Fibroblast of skin of scalp (primary cell): ENCODE data around the gene LRRC72. TPM values are rescaled to one million over a fixed set of nuclear protein-coding genes. Genes with fewer than 3 reads are reported as not detected.
A peak's percentile ranks its signal among the peaks of the same experiment; 100 is the strongest.
"Not testable (repeated sequence)": the region's sequence is repeated elsewhere in the genome, so short reads cannot be mapped to it uniquely, and the experiment has no call there.

Source experiments
- DNase-seq: peaks from one replicate; pipeline ENCODE4 v3.0.0-alpha.2; 2013
- polyA plus RNA-seq, 2 experiments: library from polyadenylated mRNA; unstranded; fragments of 120-200 nt; gene quantifications; one replicate each; pipeline ENCODE4 v1.2.1, GENCODE V29; 2013; ENCODE audit not compliant: insufficient read length in 2 of 2

Gene LRRC72
- not detected for polyA plus RNA-seq (2013, experiment 1 of 2; ENCODE audit: insufficient read length)
- not detected for polyA plus RNA-seq (2013, experiment 2 of 2; ENCODE audit: insufficient read length)

DNA sequence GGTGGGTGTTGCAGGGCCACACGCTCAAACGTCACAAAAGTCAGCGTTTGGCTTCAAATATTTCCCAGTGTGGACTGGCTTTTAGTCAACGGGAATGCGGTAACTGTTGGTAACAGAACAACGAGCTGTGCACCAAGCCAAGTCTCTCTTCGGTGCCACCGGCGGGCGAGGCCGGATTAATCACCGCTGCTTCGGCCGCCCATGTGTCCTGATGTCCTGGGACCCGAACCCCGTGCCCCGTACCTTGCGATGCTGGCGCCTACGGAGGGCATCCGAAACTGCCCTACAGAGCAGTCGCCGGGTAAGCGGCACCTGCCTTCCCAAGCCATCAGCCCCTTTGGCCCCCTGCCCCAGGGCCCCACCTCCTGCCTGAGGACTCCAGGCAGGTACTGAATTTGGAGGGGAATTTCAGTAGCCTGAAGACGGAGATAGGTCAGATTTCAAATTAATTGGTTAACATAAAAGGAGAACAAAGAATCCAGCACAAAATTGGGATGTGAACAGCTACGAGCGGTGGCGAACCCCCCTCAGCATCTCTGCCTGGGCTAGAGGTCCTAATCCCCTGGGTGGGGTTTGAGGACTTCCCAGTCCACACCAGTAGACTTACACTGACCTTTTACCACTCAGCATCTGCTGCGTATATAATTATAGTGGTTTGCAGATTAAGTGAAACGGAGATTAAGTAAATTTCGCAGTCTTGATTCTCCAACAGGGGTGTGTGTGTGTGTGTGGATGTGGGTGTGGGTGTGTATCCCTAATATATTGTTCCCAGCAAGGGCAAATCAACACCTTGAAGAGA is at the start of gene LRRC72:
LRRC72 (plus strand) TSS at position 84 of the 799 bp plus-strand sequence; CDS start at position 212, 128 bp downstream.
- DNase-seq: no peak

DNA sequence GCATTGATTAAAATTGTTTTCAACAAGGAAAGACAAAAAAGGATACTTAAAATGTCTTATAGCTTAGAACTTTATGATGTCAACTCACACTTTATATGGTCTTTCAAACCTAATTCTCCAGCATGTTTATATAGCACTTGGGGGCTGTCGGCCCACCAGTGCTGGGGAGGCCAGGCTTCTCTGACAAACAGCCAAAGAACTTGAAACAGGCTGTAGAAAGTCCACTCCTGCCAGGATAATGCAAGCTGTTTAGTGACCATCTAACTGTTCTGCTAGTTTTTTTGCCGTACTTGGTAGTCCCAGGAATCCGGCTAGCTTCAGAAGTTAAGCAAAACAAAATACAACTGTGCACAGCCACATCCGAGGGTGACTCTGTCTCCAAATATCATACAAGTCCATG is 47.5 kb upstream of the LRRC72 start:
- DNase-seq: no peak

DNA sequence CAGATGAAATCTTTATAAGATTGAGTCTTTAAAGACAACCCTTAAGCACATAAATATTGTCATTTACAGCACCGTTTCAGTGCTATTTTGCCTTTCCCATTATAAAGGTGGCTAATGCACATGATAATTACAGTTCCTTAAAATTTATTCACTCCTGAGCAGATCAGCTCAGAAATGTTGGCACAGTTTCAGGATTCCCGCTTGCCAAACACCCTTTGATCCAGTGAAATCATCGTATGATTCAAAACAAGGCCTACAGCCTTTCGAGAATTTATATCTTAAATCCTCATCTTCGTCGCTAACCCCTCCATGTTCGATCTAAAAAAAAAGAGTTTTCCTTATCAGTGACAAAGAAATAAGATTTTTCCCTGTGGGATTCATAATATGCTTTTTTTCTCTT is 47.0 kb upstream of the LRRC72 start:
- DNase-seq: no peak

DNA sequence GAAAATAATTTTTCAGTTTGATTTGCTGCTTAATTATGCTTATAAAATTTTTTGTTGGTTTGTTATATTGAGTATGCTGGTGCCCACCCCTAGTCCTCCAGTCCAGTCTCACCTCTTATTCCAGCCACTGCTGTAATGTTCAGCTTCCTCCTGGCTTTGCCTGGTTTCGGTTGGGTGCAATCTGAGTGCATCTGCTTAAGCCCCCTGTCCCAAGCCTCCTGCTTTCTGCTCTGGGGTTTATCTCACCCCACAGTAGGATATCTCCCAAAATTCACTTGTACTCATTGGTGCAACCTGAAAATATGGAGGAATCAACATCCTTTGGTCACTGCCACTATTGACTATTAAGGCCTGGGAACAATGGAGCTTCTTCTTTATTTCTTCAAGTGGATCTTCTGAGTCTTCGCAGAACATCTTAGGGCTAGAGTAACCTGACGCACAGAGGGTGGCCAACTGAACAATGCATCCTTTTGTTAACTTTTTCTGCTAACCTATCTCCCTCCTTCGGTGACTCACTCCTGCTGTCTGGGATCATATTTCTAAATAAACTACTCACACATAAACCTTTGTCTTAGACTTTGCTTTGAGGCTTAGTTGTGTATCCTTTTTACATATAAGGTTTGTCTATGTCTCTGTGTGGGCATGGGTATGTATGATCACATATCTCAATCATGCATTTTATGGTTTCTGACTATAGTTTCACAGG is 42.0 kb upstream of the LRRC72 start:
- no peak for DNase-seq

DNA sequence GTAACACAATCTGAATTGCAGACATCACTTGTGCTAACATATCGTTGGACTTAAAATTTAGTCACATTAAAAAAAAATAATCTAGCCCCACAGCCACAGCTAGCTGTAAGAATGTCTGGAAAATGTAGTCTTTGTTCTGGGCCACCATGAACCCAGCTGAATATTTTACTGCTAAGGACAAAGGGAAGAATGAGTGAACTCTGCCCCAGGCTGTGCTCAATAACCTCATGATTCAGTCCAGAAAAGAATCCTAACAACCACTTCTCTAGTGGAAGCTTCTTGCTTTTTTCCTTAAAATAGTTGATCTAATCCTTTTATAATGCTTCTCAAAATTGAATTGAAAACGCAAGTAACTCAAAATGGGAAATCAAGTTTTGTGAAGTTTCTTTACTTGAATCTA is 35.5 kb upstream of the LRRC72 start:
- no peak for DNase-seq

DNA sequence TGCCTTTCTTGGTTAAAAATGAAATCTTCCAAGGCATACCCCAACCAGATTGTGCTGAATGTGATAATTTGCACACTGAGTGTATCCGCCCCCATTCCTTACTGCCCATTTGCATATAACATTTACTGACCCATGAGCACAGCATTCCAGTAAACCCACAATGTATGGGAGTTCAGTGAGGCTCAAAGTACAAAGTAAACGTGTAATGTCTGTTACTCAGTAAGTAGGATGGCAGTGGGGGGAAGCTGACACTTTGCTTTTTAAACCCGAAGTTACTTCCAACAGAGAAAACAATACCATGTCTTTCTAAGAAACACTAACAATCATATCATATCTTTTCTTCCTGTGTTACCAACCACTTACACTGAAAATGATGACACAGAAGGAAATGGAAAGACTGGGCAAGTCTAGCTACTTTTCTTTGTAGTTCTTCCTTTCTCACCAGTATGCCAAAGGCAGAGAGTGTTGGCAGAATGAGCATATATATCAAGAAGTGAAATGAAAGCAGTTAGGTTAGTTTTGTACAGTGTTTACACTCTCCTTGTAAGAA is 34.0 kb upstream of the LRRC72 start:
- peak; percentile 35 for DNase-seq

DNA sequence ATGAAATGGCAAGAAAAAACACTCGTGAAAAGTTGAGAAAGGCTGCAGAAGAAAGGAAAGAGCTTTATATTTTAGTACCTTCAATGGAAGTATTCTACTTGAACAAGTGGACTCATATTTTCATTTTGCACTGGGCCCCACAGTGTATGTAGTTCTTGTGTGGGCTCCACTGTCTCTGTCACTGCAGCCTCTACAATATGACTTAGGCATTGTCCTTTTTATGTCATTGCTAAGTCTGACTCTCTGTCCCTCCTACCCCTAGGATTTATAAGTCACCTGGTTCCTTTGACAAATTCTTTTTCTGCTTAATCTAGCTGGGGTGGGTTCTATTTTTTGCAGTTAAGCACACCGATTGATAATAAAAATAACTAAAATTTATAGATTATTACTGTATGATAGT is 33.4 kb upstream of the LRRC72 start:
- DNase-seq: no peak

DNA sequence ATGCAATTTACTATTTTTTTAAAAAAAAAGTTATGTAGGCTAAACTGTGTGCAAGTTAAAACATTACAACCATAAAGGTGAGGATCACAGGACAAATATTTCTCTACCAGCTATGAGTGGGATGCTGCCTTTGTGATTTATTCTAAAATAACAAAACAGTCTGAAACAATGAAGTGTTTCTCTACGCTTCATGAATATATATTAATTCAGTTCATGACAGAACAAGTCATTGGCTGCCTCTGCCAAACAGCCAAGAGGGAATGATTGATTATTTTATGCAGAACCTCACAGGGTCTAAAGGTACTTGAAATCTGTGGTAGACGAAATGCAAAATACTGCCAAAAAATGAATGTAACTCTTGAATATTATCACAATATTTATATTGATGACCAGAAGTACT is 32.1 kb upstream of the LRRC72 start:
- DNase-seq: no peak

DNA sequence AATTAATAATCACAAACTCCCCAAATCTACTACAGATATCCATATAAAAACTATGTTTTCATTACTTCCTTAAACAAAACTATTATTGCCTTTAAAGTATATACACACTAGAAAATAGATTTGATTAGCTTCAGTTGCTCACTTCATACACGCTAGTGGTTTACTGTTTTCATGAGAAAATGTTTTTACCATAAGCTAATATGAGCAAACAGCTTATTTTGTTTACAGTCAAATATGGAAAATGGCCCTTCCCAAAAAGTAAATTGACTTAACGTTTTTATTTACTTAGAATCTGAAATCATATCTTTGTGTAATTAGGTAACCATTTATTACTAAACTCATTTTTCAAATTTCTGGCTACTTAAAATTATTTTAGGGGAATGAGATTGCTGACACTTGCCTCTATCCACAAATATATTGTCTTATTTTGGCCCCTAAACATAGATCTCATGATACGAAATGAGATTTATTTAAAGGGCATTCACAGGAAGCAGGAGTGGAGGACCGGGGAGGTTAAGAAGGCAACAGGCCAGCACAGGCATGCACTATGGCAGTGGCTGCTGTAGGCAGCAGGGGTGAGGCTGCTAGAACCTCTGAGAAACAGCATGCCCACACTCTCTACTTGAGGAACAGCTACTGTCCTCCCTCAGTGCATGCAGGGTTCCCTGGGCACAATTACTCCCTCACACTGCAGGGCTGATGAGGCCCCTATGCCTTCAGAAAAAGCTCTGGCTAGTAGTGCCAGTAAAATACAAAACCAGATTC is 31.5 kb upstream of the LRRC72 start:
- DNase-seq: no peak

DNA sequence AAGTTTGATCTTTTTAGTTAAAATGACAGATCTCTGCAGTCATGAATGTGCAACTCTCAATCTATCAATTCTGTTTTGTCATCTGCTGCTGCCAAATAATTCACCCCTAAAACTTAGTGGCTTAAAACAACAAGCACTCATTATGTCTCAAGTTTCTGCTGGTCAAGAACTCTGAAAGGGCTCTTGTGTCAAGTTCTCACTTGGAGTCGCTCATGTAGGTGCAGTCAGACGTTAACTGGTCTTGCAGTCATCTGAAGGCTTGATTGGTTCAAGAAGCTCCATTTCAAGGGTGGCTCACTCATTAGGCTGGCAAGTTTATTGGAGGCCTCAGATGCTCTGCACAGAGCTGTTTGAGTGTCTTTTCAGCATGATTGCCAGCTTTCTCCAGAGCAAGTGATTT is 28.5 kb upstream of the LRRC72 start:
- DNase-seq: no peak

DNA sequence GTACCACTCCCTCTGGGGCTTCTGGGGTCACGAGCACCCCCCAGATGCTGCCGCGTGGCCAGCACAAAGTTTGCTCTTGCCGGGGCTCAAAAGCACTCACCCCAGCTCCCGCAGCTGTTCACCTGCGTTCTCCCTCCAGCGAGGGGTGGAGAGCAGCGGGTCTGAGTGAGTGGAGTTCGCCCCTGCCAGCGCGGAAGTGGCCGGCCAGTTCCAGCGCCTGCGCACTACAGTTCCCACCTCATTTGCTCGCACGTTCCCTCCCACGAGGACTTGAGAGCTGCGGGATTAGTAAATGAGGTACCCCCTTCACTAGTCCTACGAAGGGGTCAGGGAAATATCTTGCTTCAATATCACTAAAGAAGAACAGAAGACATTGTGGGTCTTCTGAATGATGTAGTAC is 24.3 kb upstream of the LRRC72 start:
- DNase-seq: no peak

DNA sequence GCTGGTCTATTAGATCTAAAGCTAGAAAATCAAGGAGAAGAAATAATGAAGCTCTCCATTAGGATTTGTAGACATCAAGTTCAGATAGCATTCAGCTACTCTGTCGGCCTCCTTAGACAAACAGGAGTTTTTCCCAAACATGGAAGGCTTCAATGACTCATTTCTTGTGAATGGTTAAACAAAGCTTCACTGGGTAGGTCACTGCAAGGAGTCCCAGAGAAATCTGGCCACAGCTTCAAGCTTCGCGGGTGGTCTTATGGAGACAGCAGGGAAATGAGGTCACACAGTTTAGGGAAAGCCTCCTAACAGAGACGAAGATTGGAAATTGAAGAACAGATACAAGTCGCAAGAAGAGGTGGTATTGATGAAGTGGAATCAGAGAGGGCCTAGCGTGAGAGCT is 22.6 kb upstream of the LRRC72 start:
- peak; percentile 81 for DNase-seq

DNA sequence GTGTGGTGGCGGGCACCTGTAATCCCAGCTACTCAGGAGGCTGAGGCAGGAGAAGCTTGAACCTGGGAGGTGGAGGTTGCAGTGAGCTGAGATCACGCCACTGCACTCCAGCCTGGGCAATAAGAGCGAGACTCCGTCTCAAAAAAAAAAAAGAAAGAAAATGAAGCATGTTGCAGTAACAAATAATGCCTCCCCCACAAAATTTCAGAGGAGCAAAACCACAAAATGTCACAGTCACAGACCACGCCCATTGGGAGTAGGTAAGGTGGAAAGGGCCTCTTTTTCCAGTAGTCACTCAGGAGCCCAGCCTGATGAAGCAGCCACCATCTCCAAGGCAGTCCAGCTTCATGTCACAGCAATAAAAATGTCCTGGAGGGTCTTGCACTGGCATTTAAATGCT is 20.2 kb upstream of the LRRC72 start:
- not testable (repeated sequence) for DNase-seq

DNA sequence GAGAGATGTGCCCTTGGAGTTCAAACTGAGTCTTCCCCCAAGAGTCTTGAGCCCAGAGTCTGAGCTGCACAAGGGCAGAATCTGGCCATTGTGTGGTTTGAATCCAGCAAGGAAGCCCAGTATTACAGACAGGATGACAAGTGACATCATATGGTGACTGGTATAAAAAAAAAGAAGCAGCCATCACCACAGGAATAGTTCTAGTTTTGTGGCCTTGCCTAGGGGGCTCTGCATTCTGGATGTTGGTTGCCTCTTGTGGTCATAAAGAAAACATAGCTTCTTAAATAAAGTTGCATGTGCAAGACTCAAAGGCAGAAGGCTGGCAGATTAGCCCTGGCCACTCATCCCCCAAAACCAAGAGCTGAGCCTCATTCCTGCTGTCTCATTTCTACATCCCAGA is 16.8 kb upstream of the LRRC72 start:
- peak; percentile 22 for DNase-seq

DNA sequence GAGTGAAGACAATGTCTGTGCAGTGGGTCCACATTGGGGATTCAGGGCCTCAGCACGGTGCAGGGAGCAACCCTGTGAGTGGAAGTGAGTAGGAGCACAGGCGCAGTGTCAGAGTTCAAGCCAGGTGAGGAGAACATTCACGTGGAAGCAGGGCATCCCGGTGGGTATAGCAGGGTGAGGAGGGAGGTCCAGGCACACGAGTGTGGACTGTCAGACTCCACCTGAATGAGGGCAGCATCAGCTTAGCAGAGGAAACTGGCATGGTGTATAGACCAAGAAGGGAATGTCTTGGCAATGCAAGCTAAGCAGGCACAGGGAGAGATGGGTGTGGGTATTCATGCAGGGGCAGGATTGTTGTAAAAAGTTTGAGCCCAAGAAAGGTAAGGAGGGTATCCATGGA is 15.3 kb upstream of the LRRC72 start:
- DNase-seq: no peak

DNA sequence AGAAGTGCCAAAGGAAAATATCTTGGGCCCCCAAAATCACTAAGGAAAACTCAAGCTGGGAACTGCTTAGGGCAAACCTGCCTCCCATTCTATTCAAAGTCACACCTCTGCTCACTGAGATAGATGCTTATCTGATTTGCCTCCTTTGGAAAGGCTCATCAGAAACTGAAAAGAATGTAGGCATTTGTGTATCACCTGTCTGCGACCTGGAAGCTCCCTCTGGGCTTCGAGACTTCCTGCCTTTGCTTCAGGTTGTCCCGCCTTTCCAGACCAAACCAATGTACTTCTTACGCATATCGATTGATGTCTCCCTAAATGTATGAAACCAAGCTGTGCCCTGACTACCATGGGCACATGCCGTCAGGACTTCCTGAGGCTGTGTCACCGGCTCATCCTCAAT is 14.5 kb upstream of the LRRC72 start:
- no peak for DNase-seq

DNA sequence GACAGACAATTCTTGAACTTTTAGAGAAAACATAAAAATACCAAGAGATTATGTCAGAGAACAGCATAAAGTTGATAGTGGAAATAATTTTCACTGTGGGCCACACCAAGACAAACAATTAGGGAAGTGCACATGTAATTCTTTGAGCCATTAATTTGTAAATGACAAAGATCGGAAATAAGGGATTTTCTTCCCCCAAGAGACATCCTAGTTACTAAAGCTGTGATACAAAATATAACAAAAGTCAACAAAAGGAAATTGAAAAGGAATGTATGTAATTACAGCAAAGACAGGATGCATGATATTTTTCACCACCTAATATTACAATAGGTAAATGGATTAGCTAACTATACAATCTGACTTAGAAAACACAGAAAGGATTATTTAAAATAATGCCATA is 12.4 kb upstream of the LRRC72 start:
- DNase-seq: no peak

DNA sequence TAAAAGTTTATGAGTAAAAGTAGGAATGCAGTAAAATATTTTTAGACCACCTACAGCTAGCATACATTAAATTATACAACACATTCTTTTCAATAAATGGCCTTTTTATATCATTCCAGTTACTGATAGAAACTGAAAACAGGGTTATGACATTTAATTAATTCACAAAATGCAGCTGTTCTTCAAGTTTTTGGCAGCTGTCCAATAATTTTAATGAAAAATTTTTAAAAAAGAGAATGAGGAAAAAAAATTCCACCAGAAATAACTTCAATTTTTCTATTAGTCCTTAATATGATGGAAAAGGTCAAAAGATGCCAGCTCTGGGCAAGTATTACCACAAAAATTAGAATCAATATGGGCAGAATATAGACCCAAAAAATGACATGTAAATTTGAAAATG is 11.9 kb upstream of the LRRC72 start:
- DNase-seq: no peak

DNA sequence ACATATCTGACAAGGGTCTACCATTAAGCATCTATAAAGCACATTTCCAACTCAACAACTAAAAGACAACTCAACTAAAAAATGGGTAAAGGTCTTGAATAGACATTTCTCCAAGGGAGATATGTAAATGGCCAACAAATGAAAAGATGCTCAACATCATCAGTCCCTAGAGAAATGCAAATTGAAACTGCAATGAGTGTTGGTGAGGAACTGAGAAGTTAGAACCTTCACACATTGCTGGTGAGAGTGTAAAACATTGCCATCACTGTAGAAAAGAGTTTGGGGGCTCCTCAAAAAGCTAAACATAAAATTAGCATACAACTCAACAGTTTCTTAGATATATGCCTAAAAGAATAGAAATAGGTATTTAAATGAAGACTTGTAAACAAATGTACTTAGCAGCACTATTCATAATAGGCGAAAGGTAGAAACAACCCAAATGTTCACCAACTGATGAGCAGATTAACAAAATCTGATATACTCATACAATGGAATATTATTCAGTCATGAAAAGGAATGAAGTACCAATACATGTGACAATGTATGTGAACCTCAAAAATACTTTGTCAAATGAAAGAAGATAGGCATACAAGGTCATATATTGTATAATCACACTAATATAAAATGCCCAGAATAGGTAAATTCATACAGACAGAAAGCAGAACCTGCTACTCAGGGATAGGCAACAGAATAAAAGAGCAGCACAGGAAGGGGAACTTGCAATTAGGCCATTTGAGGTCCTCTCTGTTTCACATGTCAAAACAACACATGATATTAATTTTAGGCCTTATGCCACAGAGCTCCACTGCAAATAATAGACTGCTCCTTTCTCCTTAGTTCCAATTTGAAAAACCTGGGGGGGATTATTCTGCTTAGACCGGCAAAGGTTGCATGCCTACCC is 10.6 kb upstream of the LRRC72 start:
- DNase-seq: no peak

DNA sequence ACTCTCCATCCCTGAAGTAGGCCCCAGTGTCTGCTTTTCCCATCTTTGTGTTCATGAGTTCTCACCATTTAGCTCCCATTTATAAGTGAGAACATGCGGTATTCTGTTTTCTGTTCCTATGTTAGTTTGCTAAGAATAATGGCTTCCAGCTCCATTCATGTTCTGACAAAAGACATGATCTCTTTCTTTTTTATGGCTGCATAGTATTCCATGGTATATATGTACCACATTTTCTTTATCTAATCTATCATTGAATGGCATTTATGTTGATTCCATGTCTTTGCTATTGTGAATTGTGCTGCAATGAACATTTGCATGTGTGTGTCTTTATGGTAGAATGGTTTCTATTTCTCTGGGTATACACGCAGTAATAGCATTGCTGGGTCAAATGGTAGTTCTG is 6.6 kb upstream of the LRRC72 start:
- DNase-seq: not testable (repeated sequence)

DNA sequence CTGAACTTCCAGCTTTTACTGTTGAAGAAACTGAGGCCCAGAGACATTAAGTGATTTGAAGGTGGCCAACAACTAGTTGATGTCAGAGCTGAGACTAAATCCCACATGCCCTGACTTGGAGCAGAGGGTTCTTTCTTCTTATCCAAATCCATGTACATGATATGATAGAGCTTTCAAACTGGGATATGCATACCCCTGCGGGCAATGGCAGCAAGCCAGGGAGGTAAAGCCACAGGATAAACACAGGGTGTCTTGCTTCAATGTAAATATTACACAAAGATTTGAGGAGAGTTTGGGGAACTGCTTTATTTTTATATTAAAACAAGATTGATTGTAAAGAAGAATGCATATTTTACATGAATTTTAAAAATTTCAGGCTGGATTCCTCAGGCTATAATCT is 2.3 kb upstream of the LRRC72 start:
- DNase-seq: no peak

DNA sequence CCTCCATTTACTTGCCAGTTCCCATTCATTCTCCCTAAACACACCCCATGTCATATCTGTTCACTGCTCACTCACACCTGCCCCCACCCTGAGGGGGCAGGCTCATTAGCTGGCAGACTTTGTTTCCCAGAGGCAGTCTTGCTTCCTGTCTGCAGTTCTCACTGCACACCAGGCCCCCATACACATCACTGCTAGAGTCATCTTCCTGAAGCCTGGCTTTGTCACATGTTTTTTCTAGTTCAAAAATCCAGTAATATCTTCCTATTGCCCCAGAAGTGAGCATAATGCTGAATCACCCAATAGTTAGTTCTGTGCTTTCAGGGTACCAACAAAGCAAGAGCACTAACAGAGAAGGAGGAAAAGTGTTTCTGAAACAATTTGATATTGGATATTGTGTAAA is 1.9 kb downstream of the LRRC72 start:
- DNase-seq: peak; percentile 2
